H1 (cell line): Measurements from ENCODE around the gene CD68. TPM values are rescaled to one million over a fixed set of nuclear protein-coding genes. Genes with fewer than 3 reads are reported as not detected.

Experiments used
- CHD7 ChIP-seq: fragments of 300-600 bp; sonication (generic); IDR thresholded peaks from 2 replicates; pipeline ENCODE4 v1.7.1; 2012; ENCODE audit warnings: low read length, moderate library complexity, mild to moderate bottlenecking, inconsistent platforms; ENCODE audit not compliant: insufficient replicate concordance
- HDAC6 ChIP-seq: IDR thresholded peaks from one replicate; pipeline ENCODE4 v1.7.1; 2012; ENCODE audit warnings: low read depth, mild to moderate bottlenecking, inconsistent platforms, low read length, moderate library complexity
- JUN ChIP-seq: IDR thresholded peaks from 2 replicates; pipeline ENCODE4 v1.6.1; 2011; ENCODE audit warnings: low read depth, mild to moderate bottlenecking, improper control_type of control experiment, low read length
- JUND ChIP-seq: IDR thresholded peaks from 2 replicates; pipeline ENCODE4 v1.6.1; 2011; ENCODE audit warnings: mild to moderate bottlenecking, improper control_type of control experiment, low read length
- KDM4A ChIP-seq: IDR thresholded peaks from one replicate; pipeline ENCODE4 v1.7.1; 2012; ENCODE audit warnings: low read depth, mild to moderate bottlenecking, moderate library complexity, low read length, inconsistent platforms; ENCODE audit not compliant: severe bottlenecking
- polyA plus RNA-seq, 7 experiments: library from polyadenylated mRNA; depleted of rRNA in 3 of 7; stranded (reverse) in 5 of 7; unstranded in 2 of 7; fragments of >200 nt in 5 of 7; fragments of 200-250 nt in 2 of 7; gene quantifications; 1 replicate in 5 of 7; 2 replicates in 1 of 7; 4 replicates in 1 of 7; pipeline versions ENCODE4 v1.2.1 to v1.2.3, GENCODE V29; 2011 to 2013; ENCODE audit warnings: missing spikeins in 2 of 7, mixed read lengths in 2 of 7
- total RNA-seq: library from RNA; stranded (reverse); fragmentation: NEBNext Ultra II Directional; extraction: Animal tissue kit (Norgen Biotek cat#: 25700); gene quantifications from 2 replicates; pipeline ENCODE4 v1.2.1, GENCODE V29; 2021
- TF ChIP-seq, protein P1 (sequence below), 3 experiments: IDR thresholded peaks; 1 replicate in 2 of 3; 2 replicates in 1 of 3; pipeline versions ENCODE4 v1.5.1 to v1.6.1; 2011; ENCODE audit warnings: low read length in 3 of 3, mild to moderate bottlenecking in 3 of 3, inconsistent platforms in 2 of 3, low read depth in 1 of 3, moderate library complexity in 1 of 3; ENCODE audit not compliant: insufficient read depth in 1 of 3; ENCODE audit errors: control extremely low read depth in 1 of 3

The CD68 gene
- total and polyA plus RNA-seq, 2 of the 8 experiments (the other 6 are each of a cell fraction or from before 2014, with no cell fraction given): 0.18 TPM; not detected in 1

GRCh38 chr17:7614425-7615264 is 35.2 kb downstream of the CD68 start, which contains the start of gene FXR2 (continued):
- no peak for TF ChIP-seq CHD7
- TF ChIP-seq JUND: no peak
- no peak for TF ChIP-seq HDAC6
- TF ChIP-seq JUN: no peak
- TF ChIP-seq, protein P1, sequence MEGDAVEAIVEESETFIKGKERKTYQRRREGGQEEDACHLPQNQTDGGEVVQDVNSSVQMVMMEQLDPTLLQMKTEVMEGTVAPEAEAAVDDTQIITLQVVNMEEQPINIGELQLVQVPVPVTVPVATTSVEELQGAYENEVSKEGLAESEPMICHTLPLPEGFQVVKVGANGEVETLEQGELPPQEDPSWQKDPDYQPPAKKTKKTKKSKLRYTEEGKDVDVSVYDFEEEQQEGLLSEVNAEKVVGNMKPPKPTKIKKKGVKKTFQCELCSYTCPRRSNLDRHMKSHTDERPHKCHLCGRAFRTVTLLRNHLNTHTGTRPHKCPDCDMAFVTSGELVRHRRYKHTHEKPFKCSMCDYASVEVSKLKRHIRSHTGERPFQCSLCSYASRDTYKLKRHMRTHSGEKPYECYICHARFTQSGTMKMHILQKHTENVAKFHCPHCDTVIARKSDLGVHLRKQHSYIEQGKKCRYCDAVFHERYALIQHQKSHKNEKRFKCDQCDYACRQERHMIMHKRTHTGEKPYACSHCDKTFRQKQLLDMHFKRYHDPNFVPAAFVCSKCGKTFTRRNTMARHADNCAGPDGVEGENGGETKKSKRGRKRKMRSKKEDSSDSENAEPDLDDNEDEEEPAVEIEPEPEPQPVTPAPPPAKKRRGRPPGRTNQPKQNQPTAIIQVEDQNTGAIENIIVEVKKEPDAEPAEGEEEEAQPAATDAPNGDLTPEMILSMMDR (IDR thresholded peaks at IDR 0.05; ENCODE audit: control extremely low read depth in 1 of 3, insufficient read depth in 1 of 3, low read depth in 1 of 3, low read length in 3 of 3): peak; percentile 62 to 76 (median 64)
- no peak for TF ChIP-seq KDM4A
